Tibial artery (tissue), 4 donors: ENCODE data around the gene MYO9B.
A peak's percentile ranks its signal among the peaks of the same experiment; 100 is the strongest.

Source experiments
- DNase-seq, 2 donors: peaks; one replicate each; pipeline ENCODE4 v3.0.0-alpha.2; 2019
- H3K27ac ChIP-seq, 2 donors: fragments of 200-600 bp; sonication (generic) in 1 of 2; 1 replicate in 1 of 2; 2 replicates in 1 of 2; pipeline ENCODE4 v1.5.1; 2018 to 2019; ENCODE audit warnings: mild to moderate bottlenecking in 1 of 2
- H3K27me3 ChIP-seq, 2 donors: fragments of 200-600 bp; sonication (generic) in 1 of 2; one replicate each; pipeline versions ENCODE4 v1.5.1 to v1.6.0; 2016 to 2019
- H3K36me3 ChIP-seq, 3 donors: fragments of 200-600 bp; sonication (generic) in 2 of 3; one replicate each; pipeline ENCODE4 v1.5.1; 2016 to 2019; ENCODE audit warnings: mild to moderate bottlenecking in 2 of 3
- H3K4me1 ChIP-seq, 4 donors: fragments of 200-600 bp; sonication (generic) in 2 of 4; 1 replicate in 3 of 4; 2 replicates in 1 of 4; pipeline ENCODE4 v1.5.1; 2016 to 2019
- H3K4me3 ChIP-seq, 2 donors: fragments of 200-600 bp; sonication (generic) in 1 of 2; 1 replicate in 1 of 2; 2 replicates in 1 of 2; pipeline ENCODE4 v1.5.1; 2018 to 2019; ENCODE audit warnings: mild to moderate bottlenecking in 2 of 2
- H3K9me3 ChIP-seq, 3 donors: fragments of 200-600 bp; sonication (generic) in 1 of 3; one replicate each; pipeline ENCODE4 v1.5.1; 2016 to 2019
- CTCF ChIP-seq, 2 experiments: fragments of 200-600 bp in 1 of 2; fragments of 450-650 bp in 1 of 2; IDR thresholded peaks; one replicate each; pipeline ENCODE4 v1.5.1; 2017 to 2019; ENCODE audit warnings: antibody characterized with exemption in 2 of 2, mild to moderate bottlenecking in 1 of 2, moderate library complexity in 1 of 2
- intact Hi-C: fragments of 100-400 bp; cut with DNase I; formaldehyde crosslinking; loops from one replicate; pipeline ENCODE4 v1.15.0; 2023; ENCODE audit warnings: low total_unique reads

The MYO9B gene

GRCh38 chr19:17200408-17201079, 125.0 kb downstream of the MYO9B start:
- no peak overlapping the region for H3K27ac ChIP-seq
- H3K9me3 ChIP-seq: no peaks in the 10 kb centered on the region
- no peaks in the 10 kb centered on the region for H3K27me3 ChIP-seq
- intact Hi-C loops: no loop called here
- H3K4me1 ChIP-seq: no peaks in the 10 kb centered on the region
- H3K36me3 ChIP-seq: peaks cover 76 to 99% (median 79%) of the 10 kb centered on the region in 3 donors
- no peak overlapping the region for H3K4me3 ChIP-seq
- TF ChIP-seq CTCF (IDR thresholded peaks at IDR 0.05): no peak
- DNase-seq: no peak

- intact Hi-C loops: no loop called here
- H3K36me3 ChIP-seq: peaks cover 81 to 99% (median 86%) of the 10 kb centered on the region in 3 donors
- TF ChIP-seq CTCF (IDR thresholded peaks at IDR 0.05): no peak
These were observed 126.7 kb downstream of the MYO9B start for GRCh38 chr19:17202249-17202648.

GRCh38 chr19:17202713-17203112, 127.1 kb downstream of the MYO9B start:
- Histone ChIP-seq H3K27ac (no peak overlapping the region), H3K9me3 (no peaks in the 10 kb centered on the region), H3K4me1 (no peaks in the 10 kb centered on the region), H3K4me3 (no peak overlapping the region), H3K27me3 (no peaks in the 10 kb centered on the region), H3K36me3 (peaks cover 76 to 99% (median 86%) of the 10 kb centered on the region in 3 donors)
- DNase-seq: no peak
- intact Hi-C loops: no loop called here
- TF ChIP-seq CTCF (IDR thresholded peaks at IDR 0.05): no peak

More at GRCh38 chr19:17202249-17202648, 126.7 kb downstream of the MYO9B start:
- H3K4me1 ChIP-seq: no peaks in the 10 kb centered on the region
- no peak overlapping the region for H3K27ac ChIP-seq
- no peak for DNase-seq
- no peaks in the 10 kb centered on the region for H3K27me3 ChIP-seq
- no peaks in the 10 kb centered on the region for H3K9me3 ChIP-seq
- no peak overlapping the region for H3K4me3 ChIP-seq

GRCh38 chr19:17205237-17206140, 129.9 kb downstream of the MYO9B start:
- DNase-seq: no peak
- intact Hi-C loops: loop anchor here (5.0 kb wide), 1 partner anchor 77 kb away; the partner anchor contains the start of gene ANKLE1
- peak; percentile 39 to 48 for TF ChIP-seq CTCF (IDR thresholded peaks at IDR 0.05)
- Histone ChIP-seq H3K9me3 (no peaks in the 10 kb centered on the region), H3K27me3 (no peaks in the 10 kb centered on the region), H3K4me3 (no peak overlapping the region), H3K4me1 (no peaks in the 10 kb centered on the region), H3K36me3 (peaks cover 81 to 98% (median 85%) of the 10 kb centered on the region in 3 donors), H3K27ac (no peak overlapping the region)

GRCh38 chr19:17206736-17207581, 131.4 kb downstream of the MYO9B start:
- no peak for DNase-seq
- H3K9me3 ChIP-seq: no peaks in the 10 kb centered on the region
- no peak overlapping the region for H3K27ac ChIP-seq
- H3K4me3 ChIP-seq: no peak overlapping the region
- no peaks in the 10 kb centered on the region for H3K4me1 ChIP-seq
- no peak for TF ChIP-seq CTCF (IDR thresholded peaks at IDR 0.05)
- intact Hi-C loops: loop anchor here (5.0 kb wide), 1 partner anchor 75 kb away; the partner anchor contains the start of gene ANKLE1
- H3K36me3 ChIP-seq: peaks cover 81 to 98% (median 85%) of the 10 kb centered on the region in 3 donors
- no peaks in the 10 kb centered on the region for H3K27me3 ChIP-seq
